Activated CD8-positive, alpha-beta memory T cell treated with anti-CD3 and anti-CD28 coated beads for 48 hours (primary cell): ENCODE data around the gene GPATCH1.
"Not testable (repeated sequence)": the region's sequence is repeated elsewhere in the genome, so short reads cannot be mapped to it uniquely, and the experiment has no call there.

ENCODE experiments used
- DNase-seq, 3 experiments: peaks; one replicate each; pipeline ENCODE4 v3.0.0-alpha.2; 2020; ENCODE audit warnings: low read depth in 2 of 3, low spot score in 2 of 3

The GPATCH1 gene, protein sequence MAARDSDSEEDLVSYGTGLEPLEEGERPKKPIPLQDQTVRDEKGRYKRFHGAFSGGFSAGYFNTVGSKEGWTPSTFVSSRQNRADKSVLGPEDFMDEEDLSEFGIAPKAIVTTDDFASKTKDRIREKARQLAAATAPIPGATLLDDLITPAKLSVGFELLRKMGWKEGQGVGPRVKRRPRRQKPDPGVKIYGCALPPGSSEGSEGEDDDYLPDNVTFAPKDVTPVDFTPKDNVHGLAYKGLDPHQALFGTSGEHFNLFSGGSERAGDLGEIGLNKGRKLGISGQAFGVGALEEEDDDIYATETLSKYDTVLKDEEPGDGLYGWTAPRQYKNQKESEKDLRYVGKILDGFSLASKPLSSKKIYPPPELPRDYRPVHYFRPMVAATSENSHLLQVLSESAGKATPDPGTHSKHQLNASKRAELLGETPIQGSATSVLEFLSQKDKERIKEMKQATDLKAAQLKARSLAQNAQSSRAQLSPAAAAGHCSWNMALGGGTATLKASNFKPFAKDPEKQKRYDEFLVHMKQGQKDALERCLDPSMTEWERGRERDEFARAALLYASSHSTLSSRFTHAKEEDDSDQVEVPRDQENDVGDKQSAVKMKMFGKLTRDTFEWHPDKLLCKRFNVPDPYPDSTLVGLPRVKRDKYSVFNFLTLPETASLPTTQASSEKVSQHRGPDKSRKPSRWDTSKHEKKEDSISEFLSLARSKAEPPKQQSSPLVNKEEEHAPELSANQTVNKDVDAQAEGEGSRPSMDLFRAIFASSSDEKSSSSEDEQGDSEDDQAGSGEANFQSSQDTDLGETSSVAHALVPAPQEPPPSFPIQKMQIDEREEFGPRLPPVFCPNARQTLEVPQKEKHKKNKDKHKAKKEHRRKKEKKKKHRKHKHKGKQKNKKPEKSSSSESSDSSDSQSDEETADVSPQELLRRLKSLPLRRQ

DNA sequence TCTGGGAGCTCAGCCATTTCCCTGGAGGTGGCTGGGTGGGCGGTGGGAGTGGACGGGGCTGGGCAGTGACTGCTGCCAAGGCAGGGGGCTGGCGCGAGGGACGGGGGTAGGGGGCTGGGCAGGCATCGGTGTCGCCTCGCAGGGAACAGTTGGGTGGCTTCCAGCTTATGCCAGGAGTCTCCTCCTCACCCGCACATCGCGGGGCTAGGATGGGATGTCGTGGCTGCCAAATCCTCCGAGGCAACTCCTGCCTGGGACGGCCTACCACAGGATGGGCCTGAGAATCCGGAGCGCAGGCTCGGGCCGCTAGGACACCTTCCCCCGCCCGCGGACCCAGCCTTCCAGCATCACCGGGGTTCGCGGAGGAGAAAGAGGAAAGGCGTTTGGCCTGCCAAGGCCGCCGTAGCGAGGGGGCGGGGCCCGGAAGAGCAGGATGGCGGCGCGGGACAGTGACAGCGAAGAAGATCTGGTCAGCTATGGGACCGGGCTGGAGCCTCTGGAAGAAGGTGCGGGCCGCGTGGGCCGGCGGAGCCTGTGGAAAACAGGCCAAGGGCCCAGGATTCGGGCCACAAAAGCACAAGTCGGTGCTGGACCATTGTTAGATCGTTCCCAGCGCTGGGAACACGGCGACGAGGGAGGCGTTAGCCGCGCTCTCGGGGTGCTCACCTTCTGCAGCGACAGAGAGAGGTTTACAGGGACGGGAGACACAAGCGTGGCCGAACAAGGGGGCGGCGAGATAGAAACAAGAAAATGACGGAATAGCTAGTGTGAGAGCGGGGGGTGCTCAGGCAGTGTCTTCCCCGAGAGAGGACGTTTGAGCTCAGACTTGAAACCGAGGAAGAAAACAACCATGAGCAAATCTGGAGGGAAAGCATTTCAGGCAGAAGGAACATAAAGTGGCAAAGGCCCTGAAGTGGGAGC is at the start of gene GPATCH1:
GPATCH1 (plus strand) TSS at position 421 of the 921 bp plus-strand sequence; CDS start at position 434, 13 bp downstream.
- DNase-seq = peak; percentile 63 to 71 (median 67)

DNA sequence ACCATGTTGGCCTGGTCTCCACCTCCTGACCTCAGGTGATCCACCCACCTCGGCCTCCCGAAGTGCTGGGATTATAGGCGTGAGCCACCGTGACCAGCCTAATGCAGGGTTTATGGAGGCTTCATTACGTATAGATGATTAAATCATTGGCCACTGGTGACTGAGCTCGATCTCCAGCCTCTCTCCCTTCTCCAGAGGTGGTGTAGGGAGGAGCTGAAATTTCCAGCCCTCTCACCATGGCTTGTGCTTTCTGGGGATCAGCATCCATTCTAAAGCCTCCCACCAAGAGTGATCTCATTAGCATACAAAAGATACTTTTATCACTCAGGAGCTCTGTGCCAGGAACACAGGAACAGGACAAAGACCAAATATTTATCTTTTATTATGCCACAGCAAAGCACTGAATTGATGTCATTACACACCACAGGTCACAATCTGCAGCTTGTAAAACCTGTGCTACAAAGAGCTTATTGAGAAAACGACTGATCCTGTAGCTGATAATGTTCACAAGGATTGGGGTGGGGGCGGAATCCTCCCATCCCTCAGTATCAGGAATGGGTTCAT is 48.7 kb upstream of the GPATCH1 start:
- no peak for DNase-seq

DNA sequence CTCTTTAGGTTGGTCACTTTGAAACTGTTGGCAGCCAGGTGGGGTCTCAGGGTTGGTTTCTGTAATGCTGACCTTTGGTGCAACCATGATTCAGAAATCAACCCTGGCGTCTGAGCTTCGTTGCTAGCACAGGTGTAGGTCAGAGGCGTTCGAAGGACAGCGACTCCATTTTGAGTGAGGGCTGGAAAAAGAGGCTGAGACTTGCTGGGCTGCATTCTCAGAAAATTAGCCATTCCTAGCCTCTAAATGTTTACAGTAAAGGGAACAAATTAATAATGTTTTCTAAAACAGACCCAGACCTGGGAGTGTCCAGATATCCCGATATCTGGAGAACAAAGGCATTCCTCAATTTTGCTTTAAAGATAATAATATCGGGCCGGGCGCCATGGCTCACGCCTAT is 45.5 kb upstream of the GPATCH1 start:
- DNase-seq = no peak

DNA sequence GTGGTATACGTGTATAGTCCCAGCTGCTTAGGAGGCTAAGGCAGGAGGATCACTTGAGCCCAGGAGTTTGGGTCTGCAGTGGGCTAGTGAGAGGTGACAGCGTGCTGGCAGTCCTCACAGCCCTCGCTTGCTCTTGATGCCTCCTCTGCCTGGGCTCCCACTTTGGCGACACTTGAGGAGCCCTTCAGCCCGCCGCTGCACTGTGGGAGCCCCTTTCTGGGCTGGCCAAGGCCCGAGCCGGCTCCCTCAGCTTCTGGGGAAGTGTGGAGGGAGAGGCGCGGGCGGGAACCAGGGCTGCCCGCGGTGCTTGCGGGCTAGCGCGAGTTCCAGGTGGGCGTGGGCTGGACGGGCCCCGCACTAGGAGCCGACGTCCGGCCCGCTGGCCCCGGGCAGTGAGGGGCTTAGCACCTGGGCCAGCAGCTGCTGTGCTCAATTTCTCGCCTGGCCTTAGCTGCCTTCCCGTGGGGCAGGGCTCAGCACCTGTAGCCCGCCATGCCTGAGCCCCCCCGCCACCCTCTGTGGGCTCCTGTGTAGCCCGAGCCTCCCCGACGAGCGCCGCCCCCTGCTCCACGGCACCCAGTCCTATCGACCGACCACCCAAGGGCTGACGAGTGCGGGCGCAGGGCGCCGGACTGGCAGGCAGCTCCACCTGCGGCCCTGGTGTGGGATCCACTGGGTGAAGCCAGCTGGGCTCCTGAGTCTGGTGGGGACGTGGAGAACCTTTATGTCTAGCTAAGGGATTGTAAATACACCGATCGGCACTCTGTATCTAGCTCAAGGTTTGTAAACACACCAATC is 44.4 kb upstream of the GPATCH1 start:
- DNase-seq = not testable (repeated sequence)

DNA sequence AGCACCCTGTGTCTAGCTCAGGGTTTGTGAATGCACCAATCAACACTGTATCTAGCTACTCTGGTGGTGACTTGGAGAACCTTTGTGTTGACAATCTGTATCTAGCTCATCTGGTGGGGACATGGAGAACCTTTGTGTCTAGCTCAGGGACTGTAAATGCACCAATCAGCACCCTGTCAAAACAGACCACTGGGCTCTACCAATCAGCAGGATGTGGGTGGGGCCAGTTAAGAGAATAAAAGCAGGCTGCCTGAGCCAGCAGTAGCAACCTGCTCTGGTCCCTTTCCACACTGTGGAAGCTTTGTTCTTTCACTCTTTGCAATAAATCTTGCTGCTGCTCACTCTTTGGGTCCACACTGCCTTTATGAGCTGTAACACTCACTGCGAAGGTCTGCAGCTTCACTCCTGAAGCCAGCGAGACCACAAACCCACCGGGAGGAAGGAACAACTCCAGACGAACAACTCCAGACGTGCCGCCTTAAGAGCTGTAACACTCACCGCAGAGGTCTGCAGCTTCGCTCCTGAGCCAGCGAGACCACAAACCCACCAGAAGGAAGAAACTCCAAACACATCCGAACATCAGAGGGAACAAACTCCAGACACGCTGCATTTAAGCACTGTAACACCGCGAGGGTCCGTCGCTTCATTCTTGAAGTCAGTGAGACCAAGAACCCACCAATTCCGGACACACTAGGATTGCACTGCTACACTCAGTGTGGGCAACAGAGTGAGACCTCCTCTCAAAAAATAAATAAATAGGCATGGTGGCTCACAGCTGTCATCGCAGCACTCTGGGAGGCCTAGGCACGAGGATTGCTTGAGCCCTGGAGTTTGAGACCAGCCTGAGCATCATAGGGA is 43.6 kb upstream of the GPATCH1 start:
- not testable (repeated sequence) for DNase-seq

DNA sequence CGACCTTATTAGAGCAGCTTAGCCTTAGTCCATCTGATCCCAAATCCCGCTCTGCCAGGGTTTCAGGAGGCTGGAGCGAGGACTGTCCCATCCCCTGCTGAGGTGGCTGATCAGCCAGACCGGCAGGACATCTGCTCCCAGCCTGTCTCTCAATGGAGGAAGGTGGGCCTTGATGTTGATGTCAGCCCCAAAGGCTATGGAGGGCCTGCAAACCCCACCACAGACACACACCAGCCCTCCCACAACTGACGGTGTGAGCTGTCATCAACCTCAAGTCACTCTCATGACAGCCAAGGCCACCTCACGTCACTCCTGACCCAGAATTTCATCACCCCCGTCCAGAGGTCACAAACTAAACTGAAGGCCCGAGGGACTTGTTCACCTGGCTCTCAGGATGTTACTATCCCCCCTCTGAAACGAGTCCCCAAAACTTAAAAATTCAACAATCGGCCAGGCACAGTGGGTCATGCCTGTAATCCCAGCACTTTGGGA is 41.8 kb upstream of the GPATCH1 start:
- no peak for DNase-seq

DNA sequence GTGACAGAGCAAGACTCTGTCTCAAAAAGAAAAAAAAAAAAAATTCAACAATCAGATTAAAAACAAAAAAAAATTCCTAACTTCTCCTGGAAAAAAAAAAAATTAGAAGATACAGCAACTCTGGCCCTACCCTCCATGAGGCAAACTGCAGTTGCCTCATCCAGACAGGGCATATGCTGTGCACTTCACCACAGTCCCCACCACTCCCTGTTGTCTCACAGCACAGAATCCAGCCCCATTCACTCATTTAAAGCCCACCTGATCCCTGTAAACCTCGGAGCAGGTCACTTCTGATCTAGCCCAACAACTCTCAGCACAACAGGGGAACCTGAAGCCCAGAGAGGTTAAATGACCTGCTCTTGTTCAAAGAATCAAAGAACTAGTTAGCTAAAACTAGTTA is 41.2 kb upstream of the GPATCH1 start:
- no peak for DNase-seq

DNA sequence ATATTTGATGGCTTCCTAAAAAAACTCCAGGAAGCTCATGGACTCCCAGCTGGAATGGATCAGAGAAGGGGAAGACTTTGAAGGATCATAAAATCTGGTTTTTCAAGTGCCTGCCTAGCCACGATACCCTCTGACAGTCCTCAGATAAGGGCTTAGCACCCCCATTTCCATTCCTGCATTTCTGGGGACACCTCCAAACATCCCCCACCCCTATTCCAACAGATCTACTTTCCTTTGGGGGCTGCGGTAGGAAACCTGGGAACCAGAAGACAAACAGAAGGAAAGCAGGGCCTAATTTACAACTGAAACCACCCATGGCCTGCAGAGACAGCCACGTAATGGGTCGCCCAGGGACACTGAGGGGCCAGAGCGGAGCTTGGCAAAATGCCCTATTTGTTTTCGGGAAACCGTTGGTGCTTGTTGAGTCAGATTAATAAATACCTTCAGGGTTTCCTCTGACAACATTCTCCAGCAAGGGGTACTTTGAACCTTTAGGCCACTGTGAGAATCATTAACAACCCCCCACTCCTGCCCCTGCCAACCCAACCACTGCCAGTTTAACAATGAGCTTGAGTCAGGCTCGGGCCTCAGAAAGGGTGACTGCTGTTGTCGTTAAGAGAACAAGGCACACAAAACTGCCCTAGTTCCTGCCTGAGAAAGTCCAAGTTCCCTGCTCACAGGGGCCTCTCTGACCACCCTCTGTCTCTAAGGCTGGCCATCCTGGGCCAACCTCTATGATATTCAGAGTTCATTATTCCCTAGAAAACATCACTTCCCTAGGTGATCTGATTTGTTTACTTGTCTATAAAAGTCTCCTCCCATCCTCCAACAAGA is 39.8 kb upstream of the GPATCH1 start:
- no peak for DNase-seq

DNA sequence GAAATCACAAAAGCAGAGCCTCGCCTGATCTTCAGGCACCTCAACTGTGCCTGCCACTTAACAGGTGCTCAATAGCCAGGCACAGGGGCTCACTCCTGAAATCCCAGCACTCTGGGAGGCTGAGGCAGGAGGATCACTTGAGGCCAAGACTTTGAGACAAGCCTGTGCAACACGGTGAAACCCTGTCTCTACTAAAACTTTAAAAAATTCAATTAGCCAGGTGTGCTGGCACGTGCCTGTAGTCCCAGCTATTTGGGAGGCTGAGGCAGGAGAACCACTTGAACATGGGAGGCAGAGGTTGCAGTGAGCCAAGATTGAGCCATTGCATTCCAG is 39.2 kb upstream of the GPATCH1 start:
- DNase-seq = not testable (repeated sequence)

DNA sequence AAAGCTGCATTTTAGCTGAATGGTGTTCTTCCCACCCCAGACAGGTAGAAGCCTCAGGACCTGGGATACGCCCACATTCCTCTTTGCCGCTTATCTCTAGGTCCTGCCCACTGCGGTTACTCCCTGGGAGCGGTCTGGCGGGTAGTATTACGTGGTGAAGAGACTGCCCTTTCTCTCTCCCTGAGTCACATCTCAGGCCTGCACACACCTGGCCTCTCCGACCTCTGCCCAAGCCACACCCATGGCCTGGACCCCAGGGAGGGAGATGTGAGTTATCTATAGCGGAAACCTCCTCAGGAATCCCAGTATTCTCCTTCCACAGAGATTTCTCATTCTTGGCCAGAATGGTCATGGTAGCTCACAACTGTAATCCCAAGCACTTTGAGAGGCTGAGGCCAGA is 33.6 kb upstream of the GPATCH1 start:
- DNase-seq = no peak

DNA sequence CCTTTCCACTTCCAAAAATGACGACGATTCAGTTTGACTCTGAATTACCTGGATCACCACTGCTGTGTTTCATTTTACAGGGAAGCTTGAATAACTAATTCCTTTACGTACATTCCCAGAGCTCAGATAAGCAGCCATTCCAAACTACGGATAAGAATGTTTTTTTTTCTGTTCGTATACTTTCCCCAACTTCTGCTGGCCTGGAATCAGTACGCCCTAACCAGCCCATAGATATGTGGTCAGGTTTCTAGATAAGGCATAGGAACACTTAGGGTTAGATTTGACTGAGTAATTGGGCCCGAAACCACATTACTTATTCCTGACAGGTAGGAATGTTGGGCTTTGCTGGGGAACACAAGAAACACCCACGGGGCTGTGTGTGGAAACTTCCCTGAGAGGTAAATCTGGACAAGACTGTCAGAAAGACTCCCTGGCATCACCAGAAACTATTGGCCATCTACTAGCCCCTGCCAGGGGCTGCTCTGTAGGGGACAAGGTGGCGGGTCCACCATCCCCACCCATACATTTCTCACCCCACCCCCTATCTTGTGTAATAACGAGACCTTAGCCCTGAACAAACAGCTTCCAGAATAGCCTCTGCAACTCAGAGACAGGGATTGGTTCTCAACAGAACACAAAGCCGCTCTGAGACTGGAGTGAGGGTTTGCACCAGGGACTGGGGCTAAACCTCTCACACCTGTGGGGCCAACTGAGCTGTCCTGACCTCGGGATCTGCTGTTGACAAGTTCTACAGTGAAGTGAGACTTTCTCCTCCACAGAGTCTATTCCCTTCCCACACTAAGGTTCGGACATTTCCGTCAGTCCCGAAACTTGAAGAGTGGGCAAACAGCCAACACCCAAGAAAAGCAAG is 31.9 kb upstream of the GPATCH1 start:
- DNase-seq = no peak

DNA sequence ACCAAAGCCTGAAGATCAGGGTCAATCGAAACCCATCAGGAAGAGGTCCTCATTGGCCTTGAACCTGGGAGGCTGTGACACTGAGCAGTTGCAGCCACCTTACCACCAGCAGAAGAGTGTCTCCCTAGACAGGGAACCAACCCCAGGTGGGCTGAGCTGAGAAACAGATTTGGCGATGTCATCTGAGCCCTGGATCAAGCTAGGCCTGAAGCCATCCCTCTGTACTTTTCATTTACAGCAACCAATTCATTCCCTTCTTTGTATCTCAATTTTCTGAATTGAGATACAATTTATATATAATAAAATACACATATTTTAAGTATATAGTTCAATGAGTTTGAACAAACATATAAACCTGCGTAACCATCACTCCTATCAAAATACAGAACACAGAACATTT is 30.9 kb upstream of the GPATCH1 start:
- no peak for DNase-seq

DNA sequence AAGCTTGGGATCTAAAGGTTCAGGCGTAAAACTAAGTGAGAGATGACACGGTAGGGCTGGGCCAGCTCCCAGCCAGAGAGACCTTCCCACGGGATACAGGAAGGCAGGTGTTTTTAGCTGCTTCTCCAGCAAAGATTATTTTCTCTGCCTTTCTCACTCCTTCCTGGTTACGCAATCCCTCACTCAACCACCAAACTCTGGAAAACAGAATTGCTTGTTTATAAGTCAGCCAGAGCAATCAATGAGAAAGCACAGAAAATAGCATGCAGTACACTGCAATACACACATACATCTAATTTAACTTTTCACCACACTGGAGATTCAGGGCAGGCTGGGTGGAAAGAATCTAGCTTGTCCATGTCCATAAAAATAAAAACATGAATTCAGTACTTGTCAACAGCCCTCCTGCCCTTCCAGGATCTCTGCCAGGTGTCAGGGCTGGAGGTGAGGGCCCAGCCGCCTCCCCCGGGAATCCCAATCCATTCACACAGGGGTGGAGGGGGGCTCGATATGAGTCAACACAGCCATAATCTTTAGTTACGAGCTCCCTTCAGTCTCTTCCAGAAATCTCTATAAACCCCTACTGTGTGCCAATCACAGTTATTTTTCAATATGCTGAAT is 28.5 kb upstream of the GPATCH1 start:
- DNase-seq = no peak

DNA sequence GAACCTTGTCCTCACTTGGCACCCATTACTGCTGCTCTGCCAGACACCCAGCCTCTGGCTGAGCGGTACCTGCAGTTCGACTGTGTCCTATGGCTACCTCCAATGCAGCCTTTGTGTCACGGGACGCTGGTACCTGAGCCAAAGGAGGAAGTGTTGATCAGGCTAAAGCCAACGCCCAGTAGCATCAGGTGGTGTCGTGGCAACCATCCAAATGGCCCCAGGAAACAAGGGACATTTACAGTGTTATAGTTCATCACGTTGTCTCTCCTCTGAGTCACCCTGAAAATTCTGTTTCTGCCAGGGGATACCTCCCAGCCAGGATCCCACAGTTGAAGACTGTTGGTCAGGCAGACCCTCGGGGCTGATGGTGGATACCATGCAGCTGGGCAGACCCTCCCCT is 26.4 kb upstream of the GPATCH1 start:
- no peak for DNase-seq

DNA sequence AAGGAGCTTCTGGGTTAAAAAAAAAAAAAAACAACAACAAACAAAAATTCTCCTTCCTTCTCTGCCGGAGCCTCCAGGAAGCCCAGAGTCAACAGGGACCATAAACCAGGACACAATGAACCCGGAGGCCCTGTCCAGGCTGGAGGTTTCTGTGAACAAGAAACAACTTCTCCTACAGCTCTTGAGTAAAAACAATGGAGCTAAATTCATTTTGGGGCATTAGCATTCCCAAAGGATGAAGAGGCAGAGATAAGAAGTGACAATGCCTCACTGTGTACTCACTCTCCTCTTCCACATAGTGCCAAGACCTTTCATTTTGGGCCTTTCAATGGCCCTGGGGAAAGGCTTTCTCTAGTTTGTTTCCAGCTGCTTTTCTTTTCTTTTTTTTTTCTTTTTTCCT is 25.3 kb upstream of the GPATCH1 start:
- no peak for DNase-seq

DNA sequence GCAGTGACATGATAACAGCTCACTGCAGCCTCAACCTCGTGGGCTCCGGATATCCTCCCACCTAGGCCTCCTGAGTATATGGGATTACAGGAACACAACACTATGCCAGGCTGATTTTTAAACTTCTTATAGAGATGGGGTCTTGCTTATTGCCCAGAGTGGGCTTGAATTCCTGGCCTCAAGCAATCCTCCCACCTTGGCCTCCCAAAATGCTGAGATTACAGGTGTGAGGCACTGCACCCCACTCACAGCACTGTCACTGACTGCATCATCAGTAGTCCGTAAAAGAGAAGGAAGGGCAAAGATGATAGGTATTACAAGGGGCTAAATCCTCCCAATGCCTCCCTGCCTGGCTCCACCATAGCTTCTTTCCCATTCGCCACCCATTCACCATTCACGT is 20.4 kb upstream of the GPATCH1 start:
- no peak for DNase-seq

DNA sequence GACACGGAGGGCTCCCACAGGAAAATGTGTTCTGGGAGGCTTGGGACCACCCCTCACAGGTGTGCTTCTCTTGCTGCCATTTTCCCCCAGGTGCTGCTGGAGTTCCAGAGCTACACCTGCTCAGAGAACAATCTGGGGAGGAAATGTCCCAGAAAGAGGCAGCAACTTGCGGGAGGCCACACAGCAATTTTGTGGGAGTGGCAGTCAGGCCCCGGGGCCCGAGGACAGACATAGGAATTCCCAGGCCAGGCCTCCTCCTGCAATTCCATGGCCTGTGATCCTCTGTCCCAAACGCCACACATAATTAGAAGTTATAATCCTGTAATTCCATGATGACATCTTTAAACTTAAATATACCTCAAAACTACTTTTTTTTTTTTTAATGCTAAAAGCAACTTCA is 18.1 kb upstream of the GPATCH1 start:
- no peak for DNase-seq
